ENCODE measurements around the gene GRPEL2. TPM values are rescaled to one million over a fixed set of nuclear protein-coding genes. Genes with fewer than 3 reads are reported as not detected.

GRPEL2 gene
- total and polyA plus RNA-seq, 2 donors (not counting 3 experiments of a cell fraction or from before 2014, with no cell fraction given), result 7.6 to 32.5 TPM

- Histone ChIP-seq H3K4me3 (replicated peaks in 1 of 3; ENCODE audit: insufficient read depth in 1 of 3, low read depth in 1 of 3, low read length in 3 of 3) (no peak overlapping the region), H4K20me1 (replicated peaks; ENCODE audit: control insufficient read depth, extremely low read depth, insufficient read depth, low read length) (no peaks in the 10 kb centered on the region), H3K27ac (ENCODE audit: insufficient read depth, low read depth, low read length) (no peak overlapping the region), H3K79me2 (ENCODE audit: control insufficient read depth, insufficient read depth, low read length) (no peaks in the 10 kb centered on the region), H3K9ac (replicated peaks; ENCODE audit: extremely low read depth, insufficient read depth, low read length) (no peak overlapping the region), H3K27me3 (ENCODE audit: control insufficient read depth in 2 of 2, insufficient read depth in 2 of 2, low read length in 2 of 2) (no peaks in the 10 kb centered on the region), H3K9me1 (replicated peaks; ENCODE audit: control insufficient read depth, extremely low read depth, insufficient read depth, low read length) (no peaks in the 10 kb centered on the region), H3K36me3 (ENCODE audit: control insufficient read depth in 2 of 2, extremely low read depth in 1 of 2, insufficient read depth in 2 of 2, low read length in 2 of 2) (peaks cover 0 to 5% of the 10 kb centered on the region in 2 experiments), H3K4me1 (ENCODE audit: control insufficient read depth, extremely low read depth, insufficient read depth, low read length) (peaks cover 20% of the 10 kb centered on the region), H2AFZ (ENCODE audit: low read depth, low read length) (no peak overlapping the region), H3K9me3 (replicated peaks; ENCODE audit: control insufficient read depth, insufficient read depth, low read length) (no peaks in the 10 kb centered on the region), H3K4me2 (ENCODE audit: insufficient read depth, low read length) (no peak overlapping the region)
- ChIA-PET POLR2A (no interaction called here), CTCF (interaction anchor here (0.6 to 3.2 kb wide), 4 partner anchors 52 to 249 kb away, joined by 3 to 14 read pairs (median 6); no protein-coding TSS in a partner anchor)
- intact Hi-C loops (cut with micrococcal nuclease), result loop anchor here (2.0 kb wide), 1 partner anchor 115 kb away; no protein-coding TSS in a partner anchor
- no TSS peak for BruUV-seq (replicated peaks)
- dilution Hi-C loops (cut with MboI; ENCODE audit: extremely low pct_ligation_motif_present, low sequenced_read_pairs), result no loop called here
- FAIRE-seq, result no peak
- DNase-seq (ENCODE audit: low read depth, low spot score), result no peak
- no peak for TF ChIP-seq FOS (IDR thresholded peaks at IDR 0.05; ENCODE audit: borderline replicate concordance, insufficient read depth, low read length)
- no peak for TF ChIP-seq POLR2A (IDR thresholded peaks at IDR 0.05; ENCODE audit: low read depth, low read length)
- TF ChIP-seq CTCF (IDR thresholded peaks at IDR 0.05; ENCODE audit: extremely low read depth in 1 of 2, insufficient read depth in 1 of 2, low read depth in 1 of 2, low read length in 2 of 2), result no peak
- no peak for TF ChIP-seq MAX (IDR thresholded peaks at IDR 0.05; ENCODE audit: insufficient read depth, insufficient read length)
- TF ChIP-seq JUN (IDR thresholded peaks at IDR 0.05; ENCODE audit: borderline replicate concordance, insufficient read depth, insufficient read length, low read depth), result no peak
- no peak for TF ChIP-seq EZH2 (IDR thresholded peaks at IDR 0.05; ENCODE audit: borderline replicate concordance, low read depth, low read length, severe bottlenecking)
- TF ChIP-seq MYC (IDR thresholded peaks at IDR 0.05; ENCODE audit: low read depth, low read length), result no peak
- no peak for TF ChIP-seq GATA2 (IDR thresholded peaks at IDR 0.05; ENCODE audit: insufficient read depth, insufficient read length, low read depth, low read length)
- no peak for TF ChIP-seq POLR2AphosphoS5 (IDR thresholded peaks at IDR 0.05; ENCODE audit: insufficient read depth, low read depth, low read length)
Observed at GRCh38 chr5:149315753-149316152, 29.5 kb upstream of the GRPEL2 start.
